PC-3 (cell line): ENCODE measurements around the gene TXNDC16. TPM values are rescaled to one million over a fixed set of nuclear protein-coding genes. Genes with fewer than 3 reads are reported as not detected.

Source experiments
- ATAC-seq: fragments of 200-7000 bp; cut with Tn5 transposase; 2 replicates; pipeline ENCODE4 v1.9.1; 2020; ENCODE audit warnings: mild to moderate bottlenecking, moderate library complexity
- BruUV-seq: library from RNA; stranded (reverse); fragments of 400-500 nt; replicated peaks from 2 replicates; lab custom pipeline; 2021; lab: Mats Ljungman, UMichigan
- CTCF ChIA-PET: fragments of 300-600 bp; sonication (Branson Sonifier 250); formaldehyde crosslinking; loops from one replicate; lab custom pipeline; 2022; ENCODE audit warnings: antibody characterized with exemption; lab: Charles Lee
- POLR2A ChIA-PET: fragments of 300-600 bp; sonication (Branson Sonifier 250); formaldehyde crosslinking; loops from one replicate; lab custom pipeline; 2022; ENCODE audit warnings: antibody characterized with exemption; ENCODE audit not compliant: unreplicated experiment; lab: Charles Lee
- DNase-seq: peaks from one replicate; pipeline ENCODE4 v3.0.0-alpha.2; 2015
- H2AFZ ChIP-seq: fragments of 300-600 bp; sonication (generic); 2 replicates; pipeline ENCODE4 v1.6.0; 2016; ENCODE audit warnings: antibody characterized with exemption, low read length
- H3F3A ChIP-seq: fragments of 300-600 bp; sonication (generic); one replicate; pipeline ENCODE4 v1.6.0; 2017; ENCODE audit warnings: antibody characterized with exemption, low read length, control low read depth, mild to moderate bottlenecking; ENCODE audit not compliant: unreplicated experiment
- H3K27ac ChIP-seq: fragments of 300-600 bp; sonication (generic); 2 replicates; pipeline ENCODE4 v1.5.1; 2016; ENCODE audit warnings: mild to moderate bottlenecking, low read length
- H3K27me3 ChIP-seq: fragments of 300-600 bp; sonication (generic); 2 replicates; pipeline ENCODE4 v1.6.1; 2016; ENCODE audit warnings: low read length, mixed read lengths
- H3K36me3 ChIP-seq: fragments of 300-600 bp; sonication (generic); 2 replicates; pipeline ENCODE4 v1.6.1; 2016; ENCODE audit warnings: low read depth, mixed run types, low read length, mixed read lengths
- H3K4me1 ChIP-seq: fragments of 300-600 bp; sonication (generic); 2 replicates; pipeline ENCODE4 v1.5.1; 2016; ENCODE audit warnings: low read length; ENCODE audit not compliant: insufficient read depth
- H3K4me2 ChIP-seq: fragments of 300-600 bp; sonication (generic); 2 replicates; pipeline ENCODE4 v1.6.0; 2016; ENCODE audit warnings: low read length
- H3K4me3 ChIP-seq: fragments of 300-600 bp; sonication (generic); 2 replicates; pipeline ENCODE4 v1.5.1; 2016; ENCODE audit warnings: mild to moderate bottlenecking, low read length, mixed read lengths
- H3K79me2 ChIP-seq: fragments of 300-600 bp; sonication (generic); 2 replicates; pipeline ENCODE4 v1.6.1; 2017; ENCODE audit warnings: low read length, mixed read lengths
- H3K9ac ChIP-seq: fragments of 300-600 bp; sonication (generic); 2 replicates; pipeline ENCODE4 v1.6.0; 2016; ENCODE audit warnings: mild to moderate bottlenecking, low read length
- H3K9me2 ChIP-seq: fragments of 300-600 bp; sonication (generic); replicated peaks from 2 replicates; pipeline ENCODE4 v1.6.1; 2016; ENCODE audit warnings: mixed run types, low read length, mixed read lengths
- H3K9me3 ChIP-seq: fragments of 300-600 bp; sonication (generic); 2 replicates; pipeline ENCODE4 v1.6.1; 2016; ENCODE audit warnings: low read length, mixed read lengths
- H4K20me1 ChIP-seq: fragments of 300-600 bp; sonication (generic); 2 replicates; pipeline ENCODE4 v1.6.1; 2016; ENCODE audit warnings: low read length, mixed read lengths
- CTCF ChIP-seq: fragments of 300-600 bp; sonication (generic); conservative IDR thresholded peaks from 2 replicates; pipeline ENCODE4 v1.5.1; 2017; ENCODE audit warnings: antibody characterized with exemption, low read depth, mild to moderate bottlenecking, low read length
- EZH2 ChIP-seq: fragments of 300-600 bp; sonication (generic); IDR thresholded peaks from one replicate; pipeline ENCODE4 v1.6.1; 2017; ENCODE audit warnings: antibody characterized with exemption, mild to moderate bottlenecking, low read length; ENCODE audit not compliant: unreplicated experiment
- EZH2phosphoT487 ChIP-seq: fragments of 300-600 bp; sonication (generic); IDR thresholded peaks from 2 replicates; pipeline ENCODE4 v1.6.1; 2018; ENCODE audit warnings: mild to moderate bottlenecking, antibody characterized with exemption, low read length, borderline replicate concordance
- intact Hi-C: fragments of 100-400 bp; cut with micrococcal nuclease; formaldehyde crosslinking; loops from 2 replicates; pipeline ENCODE4 v1.9.0; 2023
- total RNA-seq: library from RNA; depleted of rRNA; stranded (reverse); fragments of >200 nt; gene quantifications from 2 replicates; pipeline ENCODE4 v1.2.3, GENCODE V29; 2014

The TXNDC16 gene
- total RNA-seq, 1 experiment from 2014 or later: 4.0 TPM

GRCh38 chr14:52417139-52417538 is 135.2 kb downstream of the TXNDC16 start:
- TF ChIP-seq CTCF: no peak
- TF ChIP-seq EZH2: no peak
- no peak for TF ChIP-seq EZH2phosphoT487
- peaks cover 9% of the 10 kb centered on the region for H3K4me1 ChIP-seq
- intact Hi-C loops: no loop called here
- H3K9me3 ChIP-seq: no peaks in the 10 kb centered on the region
- H3K79me2 ChIP-seq: no peaks in the 10 kb centered on the region
- no peaks in the 10 kb centered on the region for H3K36me3 ChIP-seq
- H3K27ac ChIP-seq: no peak overlapping the region
- no peaks in the 10 kb centered on the region for H4K20me1 ChIP-seq
- no peak for DNase-seq
- no peaks in the 10 kb centered on the region for H3F3A ChIP-seq
- H3K4me3 ChIP-seq: no peak overlapping the region
- H3K4me2 ChIP-seq: no peak overlapping the region
- POLR2A ChIA-PET: interaction anchor here (0.7 kb wide), 1 partner anchor 765 kb away, joined by 4 read pairs; the partner anchor contains the start of gene FRMD6
- H3K9me2 ChIP-seq: no peaks in the 10 kb centered on the region
- CTCF ChIA-PET: no interaction called here
- H3K27me3 ChIP-seq: no peaks in the 10 kb centered on the region
- H2AFZ ChIP-seq: no peak overlapping the region
- no peak overlapping the region for H3K9ac ChIP-seq
- no TSS peak for BruUV-seq
- no peak for ATAC-seq

GRCh38 chr14:52413729-52414408 is 138.4 kb downstream of the TXNDC16 start:
- ChIA-PET CTCF (no interaction called here), POLR2A (no interaction called here)
- Histone ChIP-seq H2AFZ (no peak overlapping the region), H3K27me3 (no peaks in the 10 kb centered on the region), H3K27ac (peak overlapping the region; percentile 10; the same call in 1 of the 2 replicates), H3K9ac (no peak overlapping the region), H3K4me1 (peaks cover 9% of the 10 kb centered on the region), H3K79me2 (no peaks in the 10 kb centered on the region), H3K4me2 (peak overlapping the region; percentile 58), H4K20me1 (no peaks in the 10 kb centered on the region), H3K9me2 (no peaks in the 10 kb centered on the region), H3F3A (no peaks in the 10 kb centered on the region), H3K4me3 (peak overlapping the region; percentile 29; the same call in 1 of the 2 replicates), H3K9me3 (no peaks in the 10 kb centered on the region), H3K36me3 (no peaks in the 10 kb centered on the region)
- BruUV-seq: no TSS peak
- peak; percentile 85 for DNase-seq
- TF ChIP-seq EZH2phosphoT487 (no peak), EZH2 (no peak), CTCF (no peak)
- intact Hi-C loops: loop anchor here (1.0 to 5.0 kb wide), 4 partner anchors 43 to 112 kb away; no protein-coding TSS in a partner anchor
- ATAC-seq: peak; percentile 94

- Histone ChIP-seq H3K9me3 (no peaks in the 10 kb centered on the region), H2AFZ (no peak overlapping the region), H3K27ac (no peak overlapping the region), H3K4me2 (no peak overlapping the region), H3F3A (no peaks in the 10 kb centered on the region), H3K9me2 (no peaks in the 10 kb centered on the region; the same call in 1 of the 2 replicates), H3K27me3 (no peaks in the 10 kb centered on the region), H3K9ac (no peak overlapping the region), H4K20me1 (no peaks in the 10 kb centered on the region), H3K4me3 (no peak overlapping the region), H3K4me1 (peaks cover 9% of the 10 kb centered on the region), H3K36me3 (no peaks in the 10 kb centered on the region), H3K79me2 (no peaks in the 10 kb centered on the region)
- POLR2A ChIA-PET: interaction anchor here (0.6 kb wide), 1 partner anchor 11 kb away, joined by 8 read pairs; no protein-coding TSS in a partner anchor
- CTCF ChIA-PET: no interaction called here
- ATAC-seq (no peak), DNase-seq (no peak)
- TF ChIP-seq EZH2 (no peak), CTCF (no peak), EZH2phosphoT487 (no peak)
- intact Hi-C loops: loop anchor here (5.0 kb wide), 2 partner anchors 45 to 110 kb away; no protein-coding TSS in a partner anchor
- no TSS peak for BruUV-seq
These were observed 139.9 kb downstream of the TXNDC16 start for GRCh38 chr14:52412426-52412825.
